Amniotic epithelial cell (primary cell): ENCODE measurements around the gene TNS2.

Experiments used
- DNase-seq: peaks from one replicate; pipeline ENCODE4 v3.0.0-alpha.2; 2010; ENCODE audit warnings: low read depth

TNS2 gene

GRCh38 chr12:53067993-53068770 is 18.3 kb downstream of the TNS2 start:
- no peak for DNase-seq

DNA sequence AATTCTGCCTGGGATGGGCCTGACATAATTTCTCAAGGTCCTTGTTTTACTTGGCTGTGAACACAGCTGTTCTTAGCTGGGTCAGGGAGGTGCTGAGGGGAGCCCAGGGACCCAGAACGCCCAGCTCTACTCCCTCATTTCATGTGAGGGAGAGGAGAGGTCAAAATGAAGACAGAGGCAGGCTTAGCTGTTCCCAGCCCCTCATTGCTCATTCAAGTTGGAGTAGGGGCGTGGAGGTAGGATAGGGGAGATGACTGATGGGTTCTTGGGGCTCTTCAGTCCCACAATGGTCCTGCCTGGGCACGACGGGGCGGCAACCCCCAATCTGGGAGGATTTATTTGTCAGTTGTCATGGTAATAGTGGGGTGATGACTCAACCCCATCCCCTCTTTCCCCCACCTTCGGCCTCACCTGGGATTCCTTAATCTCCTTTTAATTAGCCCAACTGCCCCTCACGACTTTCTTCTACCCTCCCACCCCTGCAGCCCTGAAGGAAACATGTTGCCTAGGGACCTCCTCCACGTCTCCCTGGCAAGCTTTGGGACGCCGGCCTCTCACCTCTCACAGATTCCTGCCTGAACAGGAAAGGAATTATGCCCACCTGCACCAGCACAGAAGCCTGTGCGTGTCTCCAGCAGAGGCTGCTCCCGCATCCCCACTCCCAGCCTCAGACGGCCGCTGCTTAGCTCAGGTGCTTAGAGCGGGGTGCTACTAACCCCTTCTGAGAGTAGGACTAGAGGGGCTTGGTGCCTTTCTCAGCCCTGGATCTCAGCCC is 19.1 kb downstream of the TNS2 start:
- DNase-seq: no peak

DNA sequence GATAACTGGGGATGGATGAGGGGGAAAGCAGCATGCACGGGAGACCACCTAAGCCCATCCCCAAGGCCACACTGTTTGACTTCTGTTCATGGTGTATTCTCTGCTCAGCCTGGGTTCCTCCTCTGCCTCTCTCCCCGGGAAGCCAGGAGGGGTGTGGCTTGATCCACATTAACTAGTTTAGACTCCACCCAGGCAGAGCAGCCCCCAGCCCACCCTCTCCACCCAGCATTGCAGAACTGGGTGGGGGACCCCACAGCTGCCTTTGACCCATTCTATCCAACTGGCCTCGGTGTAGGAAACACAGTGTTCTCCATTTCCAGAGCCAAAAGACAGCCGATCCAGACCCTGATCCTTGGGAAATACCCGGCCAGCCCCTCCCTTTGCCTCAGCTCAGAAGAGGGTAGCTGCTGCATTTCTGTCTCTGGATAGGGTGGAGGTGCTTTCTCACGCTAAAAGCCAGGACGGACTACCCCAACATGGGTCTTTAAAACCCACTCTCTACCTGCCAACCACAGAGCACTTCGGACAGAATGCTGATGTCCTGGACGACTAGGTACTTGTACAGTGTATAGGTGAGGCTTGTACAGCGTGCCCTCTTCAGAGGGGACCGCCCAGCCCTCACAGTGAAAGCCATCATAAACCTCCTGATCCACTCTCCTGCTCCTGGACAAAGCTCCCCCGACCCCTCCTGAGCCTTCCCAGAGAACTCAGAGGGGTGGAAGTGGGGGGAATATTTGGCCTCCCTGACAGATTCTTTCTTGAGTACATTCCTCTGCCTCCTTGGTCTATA is 20.0 kb downstream of the TNS2 start:
- no peak for DNase-seq

GRCh38 chr12:53070877-53071492 is 21.1 kb downstream of the TNS2 start:
- DNase-seq: no peak

DNA sequence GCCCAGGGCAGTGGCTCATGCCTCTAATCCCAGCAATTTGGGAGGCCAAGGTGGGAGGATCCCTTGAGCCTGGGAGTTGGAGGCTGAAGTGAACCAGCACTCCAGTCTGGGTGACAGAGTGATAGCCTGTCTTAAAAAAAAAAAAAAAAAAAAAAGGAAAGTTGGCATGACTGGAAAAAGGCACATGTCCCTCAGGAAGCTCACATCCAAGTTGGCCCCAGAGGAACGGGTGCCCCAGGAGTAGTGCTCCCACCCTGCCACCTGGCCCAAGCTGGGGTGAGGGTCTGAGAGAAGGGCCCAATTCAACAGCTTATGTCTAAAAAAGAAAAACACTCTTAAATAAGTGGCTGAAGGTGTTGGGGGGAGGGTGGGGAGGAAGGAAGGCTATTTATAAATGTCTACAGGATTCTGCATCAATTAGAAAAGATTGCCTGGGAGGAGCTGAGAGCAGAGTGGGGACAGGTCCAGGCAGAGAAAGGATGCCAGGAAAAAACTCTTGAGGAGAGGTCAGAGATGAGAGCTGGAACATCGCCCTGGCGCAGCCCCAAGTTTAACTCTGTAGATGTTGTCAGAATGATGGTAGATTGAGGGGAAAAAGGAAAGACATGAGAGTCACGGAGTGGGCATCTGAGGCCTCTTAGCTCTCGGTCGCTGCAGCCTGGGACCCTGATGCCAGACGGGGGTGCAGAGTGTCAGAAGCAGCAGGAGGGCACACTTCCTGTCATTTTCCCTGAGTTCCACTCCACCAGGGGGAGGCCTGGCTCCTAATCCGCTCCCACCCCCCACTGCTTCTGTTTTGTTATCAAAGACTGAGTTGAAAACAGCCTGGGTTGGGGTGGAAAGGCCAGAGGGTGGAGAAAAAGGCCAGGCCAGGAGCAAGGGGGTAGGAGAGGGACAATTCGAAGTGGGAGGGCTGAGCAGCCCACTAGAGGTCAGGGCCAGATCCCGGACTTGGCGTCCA is 22.0 kb downstream of the TNS2 start:
- no peak for DNase-seq

DNA sequence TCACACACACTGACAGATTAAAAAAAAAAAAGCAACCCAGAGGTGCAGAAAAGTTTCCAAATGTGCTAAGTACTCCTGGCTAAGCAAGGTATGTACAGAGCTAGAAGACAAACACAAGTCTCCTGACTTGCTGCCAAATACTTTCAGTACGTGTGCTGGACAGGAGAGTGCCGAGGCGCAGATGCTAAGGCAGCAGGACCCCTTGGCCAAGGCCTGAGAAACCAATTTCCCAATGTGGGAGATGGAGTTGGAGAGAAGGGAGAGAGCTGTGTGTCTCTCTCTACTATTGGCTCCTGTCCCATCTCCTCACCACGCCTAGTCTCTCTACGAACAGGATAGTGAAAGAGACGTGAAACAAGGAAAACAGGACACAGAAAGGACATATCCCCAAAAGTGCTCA is 24.0 kb downstream of the TNS2 start:
- DNase-seq: no peak

DNA sequence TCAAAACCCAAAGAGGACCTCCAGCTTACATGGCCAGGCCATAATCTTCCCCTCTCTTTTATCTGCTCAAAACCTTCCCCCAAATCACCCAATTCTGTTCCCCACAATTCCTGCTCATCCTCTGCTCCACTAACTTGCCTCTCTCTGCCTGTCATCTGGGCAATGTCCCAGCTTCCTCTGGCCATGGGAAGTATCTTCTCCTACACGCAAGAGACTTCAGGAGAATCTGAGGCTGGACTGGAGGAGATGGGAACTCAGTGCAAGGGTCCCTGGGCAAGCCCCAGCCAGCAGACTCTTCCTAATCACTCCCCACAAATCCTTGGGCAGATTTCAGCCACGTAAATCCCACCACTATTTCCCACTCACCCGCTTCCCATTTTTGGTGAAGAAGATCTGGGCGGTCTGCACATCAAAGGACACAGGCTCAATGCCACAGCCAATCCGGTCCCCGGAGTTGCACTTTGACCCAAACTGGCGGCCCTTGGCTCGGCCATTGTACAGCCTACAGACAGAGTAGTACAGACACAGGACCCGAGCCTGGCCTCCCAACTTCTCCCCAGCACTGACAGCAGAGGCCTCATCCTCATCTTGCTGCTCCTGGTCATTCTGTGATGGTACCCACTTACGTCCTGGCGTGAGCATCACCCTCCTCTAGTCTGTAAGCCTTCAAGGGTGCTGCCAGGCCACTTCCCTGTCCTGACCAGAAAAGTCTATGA is 24.6 kb downstream of the TNS2 start:
- DNase-seq: no peak

DNA sequence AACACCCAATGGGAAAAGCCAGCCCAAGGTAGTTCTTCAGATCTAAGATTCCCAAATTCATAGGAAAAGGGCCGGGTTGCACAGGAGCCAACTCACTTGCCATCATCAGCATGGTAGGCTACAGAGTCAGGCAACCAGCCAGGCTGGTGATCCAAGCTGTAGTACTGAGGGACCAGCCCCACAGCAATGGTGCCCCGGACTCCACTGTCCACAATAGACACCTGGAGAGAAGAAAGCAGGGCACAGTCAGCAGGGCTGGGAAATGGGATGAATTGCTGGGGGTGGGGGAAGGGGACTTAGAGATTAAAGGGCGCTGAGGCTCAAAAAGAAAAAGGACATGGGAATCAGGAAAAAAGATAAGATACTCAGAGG is 25.1 kb downstream of the TNS2 start:
- no peak for DNase-seq

DNA sequence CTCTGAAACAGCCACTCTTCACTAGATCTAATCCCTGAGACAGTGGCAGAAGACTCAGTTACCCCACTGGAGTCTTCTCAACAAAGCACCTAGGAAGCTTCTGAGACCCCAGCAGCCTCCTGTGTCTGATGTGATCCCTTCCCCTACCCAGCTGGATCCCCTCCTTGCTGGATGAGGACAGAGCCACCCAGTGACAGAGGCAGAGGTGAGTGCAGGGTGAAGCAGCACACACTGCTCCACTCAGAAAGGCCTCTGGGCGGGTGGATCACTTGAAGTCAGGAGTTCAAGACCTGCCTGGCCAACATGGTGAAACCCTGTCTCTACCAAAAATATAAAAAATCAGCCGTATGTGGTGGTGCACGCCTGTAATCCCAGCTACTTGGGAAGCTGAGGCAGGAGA is 26.6 kb downstream of the TNS2 start:
- DNase-seq: no peak

GRCh38 chr12:53077030-53077429 is 27.2 kb downstream of the TNS2 start:
- DNase-seq: no peak

DNA sequence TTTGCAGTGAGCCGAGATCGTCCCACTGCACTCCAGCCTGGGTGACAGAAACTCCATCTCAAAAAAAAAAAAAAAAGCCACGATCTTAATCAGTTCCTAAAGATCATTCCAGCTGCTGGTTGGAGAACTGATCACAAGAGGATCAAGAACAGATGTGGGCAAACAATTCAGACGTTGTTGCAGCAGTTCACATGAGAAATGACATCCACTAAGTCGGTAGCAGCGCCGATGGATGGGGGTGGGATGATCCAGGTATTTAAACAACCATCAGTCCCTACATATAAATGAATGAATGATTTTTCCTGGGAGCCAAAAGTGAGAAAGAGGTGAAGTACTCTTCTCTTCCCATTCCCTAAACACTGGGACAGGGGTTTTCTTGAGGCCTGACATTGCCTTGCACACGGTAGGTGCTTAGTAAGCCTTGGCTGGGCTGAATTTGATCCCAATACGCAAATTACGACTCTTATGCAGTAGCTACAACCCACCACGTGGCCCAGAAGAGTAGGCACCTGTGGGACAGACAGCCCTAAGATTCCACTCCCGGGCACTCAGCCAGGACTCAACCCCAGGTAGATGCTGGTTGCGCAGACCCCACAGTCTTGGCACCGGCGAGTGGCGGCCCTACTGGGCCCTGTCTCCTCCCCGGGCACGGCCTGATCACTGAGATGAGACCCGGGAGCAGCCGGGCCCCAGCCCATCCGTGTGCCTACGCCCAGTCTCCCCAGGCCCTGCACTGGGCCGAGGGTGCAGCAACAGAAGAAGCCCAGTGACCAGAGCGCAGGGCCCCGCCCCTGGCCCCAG is 28.8 kb downstream of the TNS2 start:
- DNase-seq: no peak

- peak; percentile 93 for DNase-seq
Observed at GRCh38 chr12:53079226-53080117, 29.6 kb downstream of the TNS2 start, which contains the start of gene SPRYD3. Gene SPRYD3 (minus strand): TSS chr12:53079390. CDS start chr12:53079333, 57 bp downstream.

- DNase-seq: no peak
Observed at GRCh38 chr12:53082637-53083175, 32.8 kb downstream of the TNS2 start.

DNA sequence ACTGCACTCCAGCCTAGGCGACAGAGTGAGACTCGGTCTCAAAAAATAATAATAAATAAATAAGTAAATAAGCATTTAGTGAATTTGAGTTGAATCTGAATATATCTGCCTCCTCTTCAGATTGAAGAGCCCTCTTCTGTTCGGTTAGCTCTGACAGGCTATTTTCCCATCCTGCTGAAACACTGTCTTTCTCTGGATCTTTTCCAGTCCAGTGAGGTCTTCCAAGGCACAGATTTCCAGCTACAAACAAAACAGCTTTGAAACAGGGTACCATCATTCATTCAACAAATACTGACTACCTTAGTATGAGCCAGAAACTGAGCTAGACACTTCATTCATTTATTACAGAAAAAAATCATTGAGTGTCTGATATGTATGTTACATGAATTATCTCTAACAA is 36.5 kb downstream of the TNS2 start:
- no peak for DNase-seq

- no peak for DNase-seq
Observed at GRCh38 chr12:53090105-53090504, 40.2 kb downstream of the TNS2 start.

DNA sequence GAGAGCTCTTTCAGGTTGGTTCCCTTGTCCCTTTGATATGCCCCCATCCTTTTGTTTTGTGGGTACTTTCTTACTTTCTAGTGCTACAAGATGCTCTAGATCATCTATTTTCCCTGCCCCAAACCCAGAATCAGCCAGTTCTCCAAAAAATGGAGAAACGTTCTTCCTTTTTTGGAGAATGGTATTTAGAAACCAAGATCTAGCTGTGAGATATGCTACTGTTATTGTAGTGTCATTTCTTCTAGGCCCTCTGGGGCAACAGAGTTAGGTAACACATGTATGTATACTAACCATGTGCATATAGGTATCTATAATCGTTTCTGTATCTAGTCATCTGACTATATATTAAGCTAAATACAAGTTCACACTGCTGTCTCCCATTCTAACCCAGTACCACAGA is 40.7 kb downstream of the TNS2 start:
- no peak for DNase-seq

DNA sequence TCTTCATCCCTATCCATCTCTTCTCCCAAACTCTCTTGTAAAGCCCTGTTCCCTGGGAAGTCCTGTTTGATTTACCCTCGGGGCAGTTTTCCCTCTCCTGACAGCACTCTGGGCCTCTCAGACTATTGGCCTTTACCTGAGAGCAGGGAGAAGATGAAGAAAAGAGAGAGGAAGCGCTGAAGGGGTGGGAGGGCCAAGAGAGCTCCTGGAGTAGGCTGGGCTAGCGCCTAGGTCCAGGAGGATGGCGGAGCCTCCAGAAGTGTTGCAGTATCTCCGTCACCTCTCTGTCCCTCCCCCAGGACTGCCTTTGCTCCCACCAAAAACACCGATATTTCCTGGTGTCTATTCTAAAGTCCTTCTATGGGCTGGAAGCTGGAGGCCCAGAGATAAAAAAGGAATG is 41.9 kb downstream of the TNS2 start:
- no peak for DNase-seq

GRCh38 chr12:53093777-53094393 is 44.0 kb downstream of the TNS2 start:
- peak; percentile 43 for DNase-seq
